Measurements from ENCODE around the gene CUL7.

CUL7 gene

GRCh38 chr6:43076464-43077332 lies 23.0 kb upstream of the CUL7 start:
- no peak for DNase-seq

GRCh38 chr6:43075670-43076463 lies 22.2 kb upstream of the CUL7 start, which contains the start of gene PTK7:
Gene PTK7 (plus strand): TSS chr6:43076314. CDS start chr6:43076489, 175 bp downstream.
- DNase-seq: no peak

- no peak for DNase-seq
Observed at GRCh38 chr6:43074847-43075669, 21.4 kb upstream of the CUL7 start.

- peak; percentile 16 to 32 for DNase-seq
Observed at GRCh38 chr6:43070028-43070632, 16.5 kb upstream of the CUL7 start.

GRCh38 chr6:43062818-43063217 lies 9.2 kb upstream of the CUL7 start:
- no peak for DNase-seq

- no peak for DNase-seq
Observed at GRCh38 chr6:43061861-43062260, 8.2 kb upstream of the CUL7 start.

- no peak for DNase-seq
Observed at GRCh38 chr6:43060755-43061633, 7.3 kb upstream of the CUL7 start.

DNA sequence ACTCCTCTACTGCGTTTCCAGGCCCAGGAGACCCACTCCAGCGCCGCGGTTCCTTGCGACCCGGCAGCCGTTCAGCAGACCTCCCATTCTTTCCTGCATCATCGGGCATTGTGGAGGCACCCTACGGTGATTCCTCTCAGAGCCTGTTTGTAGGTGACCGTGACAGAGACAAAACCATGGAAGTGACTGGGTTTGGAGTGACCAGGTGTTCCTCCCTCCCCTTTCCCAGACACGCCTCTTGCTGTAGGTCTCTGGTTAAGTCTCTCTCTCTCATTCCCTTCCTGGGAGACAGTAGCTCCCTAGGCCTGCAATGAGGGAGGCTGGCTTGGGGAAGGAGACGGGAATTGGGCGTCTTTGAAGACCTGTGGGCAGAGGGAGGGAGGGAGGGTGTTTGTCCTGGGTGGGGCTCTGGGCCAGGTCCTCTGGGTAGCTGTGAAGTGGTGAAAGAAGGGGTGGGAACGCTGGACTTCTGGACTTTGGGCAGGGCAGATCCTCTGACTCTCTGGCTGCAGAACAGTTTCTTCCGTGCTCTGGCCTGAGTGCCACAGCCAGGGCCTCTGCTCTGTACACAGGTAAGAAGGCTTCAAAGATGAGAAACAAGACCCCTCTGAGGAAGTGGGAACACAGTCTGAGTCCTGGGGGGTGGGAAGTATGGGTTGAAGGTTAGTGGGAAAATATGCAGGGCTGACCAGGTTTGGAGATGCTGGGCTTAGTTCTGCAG lies 6.5 kb upstream of the CUL7 start:
- DNase-seq: no peak

DNA sequence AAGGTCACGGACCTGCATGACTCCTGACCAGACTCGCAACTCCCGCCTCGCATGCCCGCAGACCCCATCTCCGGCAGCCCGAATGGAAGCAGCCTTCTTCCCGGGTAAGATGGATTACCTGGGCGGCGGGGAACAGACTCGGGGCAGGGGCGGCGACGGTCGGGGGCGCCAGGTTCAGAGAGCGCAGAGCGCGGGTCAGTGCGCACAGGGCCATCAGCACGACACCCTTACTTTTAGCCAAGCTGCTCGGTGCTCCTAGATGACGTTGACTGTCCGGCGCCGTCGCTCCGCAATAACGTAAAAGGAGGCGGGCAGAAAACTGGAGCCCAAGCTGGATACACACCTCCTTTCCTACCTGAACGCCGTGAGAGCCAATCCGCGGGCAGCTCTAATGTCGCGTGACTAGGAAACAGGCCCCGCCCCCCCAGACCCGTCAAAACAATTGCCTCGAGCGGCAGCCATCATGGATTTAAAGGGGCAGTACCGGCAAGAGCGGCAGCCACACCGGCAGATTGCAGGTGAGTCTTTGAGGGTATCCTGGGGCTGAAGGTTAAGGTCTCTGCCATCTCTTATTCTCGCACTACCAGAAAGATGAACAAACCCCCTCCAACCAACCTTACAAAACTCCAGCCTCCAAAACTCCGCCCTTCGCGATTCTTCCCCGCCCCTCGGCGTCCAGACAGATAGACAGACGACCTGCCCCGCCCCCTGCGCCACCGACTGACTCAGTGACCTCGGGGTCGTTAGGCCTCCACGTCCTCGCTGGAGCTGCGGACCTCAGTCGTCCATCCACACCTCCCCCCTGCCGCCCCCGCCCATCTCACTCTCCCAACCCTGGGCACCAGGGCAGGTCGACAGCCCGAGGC lies 5.8 kb upstream of the CUL7 start, which contains the start of the genes KLC4 and MRPL2:
TSS of gene KLC4 (plus strand) at position 464 of the 866 bp plus-strand sequence. CDS start 1,705 bp downstream, outside the sequence.
TSS of gene MRPL2 (minus strand) at position 267 of the 866 bp plus-strand sequence. CDS start at position 214, 53 bp downstream.
- DNase-seq: peak; percentile 98 to 99

DNA sequence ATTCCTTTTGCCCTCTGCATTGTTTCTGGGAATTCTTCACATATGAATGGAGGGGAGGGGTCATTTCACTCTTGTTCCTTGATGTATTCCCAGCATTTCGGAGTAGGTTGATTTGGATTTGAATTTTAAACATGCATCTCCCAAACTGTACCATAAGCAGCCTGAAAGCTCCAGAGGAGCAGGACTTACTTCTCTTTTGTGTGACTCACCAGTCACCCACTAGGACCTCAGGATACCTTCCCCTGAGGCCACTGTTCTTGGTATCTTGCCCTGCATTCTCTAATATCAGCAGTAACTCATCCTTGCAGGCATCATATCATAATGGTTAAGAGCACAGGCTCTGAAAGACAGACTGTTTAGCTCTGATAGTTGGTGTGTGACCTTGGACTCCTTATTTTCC lies 4.9 kb upstream of the CUL7 start:
- DNase-seq: peak in 1 of 2 donors; percentile 10

DNA sequence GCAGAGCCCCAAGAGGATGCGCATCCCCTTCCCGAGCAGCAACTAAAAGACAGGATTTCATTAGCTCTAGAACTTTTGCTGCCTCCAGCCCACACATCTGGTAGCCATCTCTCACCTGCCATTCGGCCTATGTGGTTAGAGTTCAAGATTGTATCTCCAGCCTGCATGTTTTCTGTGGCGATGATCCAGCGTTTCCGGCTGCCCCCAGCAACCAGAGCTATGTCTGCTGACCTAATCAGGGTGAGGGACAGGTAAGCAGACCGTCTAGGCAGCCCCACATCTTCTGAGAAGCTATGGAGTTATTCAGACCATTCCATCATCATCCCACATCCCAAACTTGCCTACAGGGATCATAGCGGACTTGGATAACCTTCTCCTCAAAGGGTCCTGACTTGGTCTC lies 2.3 kb upstream of the CUL7 start:
- DNase-seq: no peak

DNA sequence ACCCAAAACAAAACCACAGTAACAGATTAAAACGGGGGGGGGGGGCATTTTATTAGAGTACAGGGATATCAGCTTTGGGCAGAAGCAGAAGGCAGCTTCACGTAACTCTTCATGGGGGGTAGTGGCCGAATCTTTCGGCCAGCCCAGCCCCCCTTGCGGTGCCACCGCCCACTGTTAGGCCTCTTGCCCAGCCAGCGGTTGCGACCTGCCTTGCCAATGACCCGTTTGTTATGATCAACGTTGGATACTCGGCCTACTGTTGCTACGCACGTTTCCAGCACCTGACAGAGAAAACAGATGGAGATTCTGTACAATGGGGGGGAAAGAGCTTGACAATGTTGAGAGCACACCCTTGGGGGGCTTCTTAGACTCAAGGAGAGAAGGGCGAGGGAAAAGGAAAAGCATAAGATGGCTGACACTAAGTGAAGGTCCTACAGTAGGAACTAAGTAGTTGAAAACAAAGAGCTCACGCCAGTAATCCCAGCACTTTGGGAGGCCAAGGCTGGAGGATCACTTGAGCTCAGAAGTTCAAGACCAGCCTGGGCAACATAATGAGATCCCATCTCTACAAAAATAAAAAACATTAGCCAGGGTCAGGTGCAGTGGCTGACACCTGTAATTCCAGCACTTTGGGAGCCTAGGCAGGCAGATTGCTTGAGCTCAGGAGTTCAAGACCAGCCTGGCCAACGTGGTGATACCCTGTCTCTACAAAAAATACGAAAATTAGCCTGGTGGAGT lies 724 bp upstream of the CUL7 start:
- no peak for DNase-seq

GRCh38 chr6:43052842-43053544 lies 658 bp downstream of the CUL7 start:
- DNase-seq: no peak

DNA sequence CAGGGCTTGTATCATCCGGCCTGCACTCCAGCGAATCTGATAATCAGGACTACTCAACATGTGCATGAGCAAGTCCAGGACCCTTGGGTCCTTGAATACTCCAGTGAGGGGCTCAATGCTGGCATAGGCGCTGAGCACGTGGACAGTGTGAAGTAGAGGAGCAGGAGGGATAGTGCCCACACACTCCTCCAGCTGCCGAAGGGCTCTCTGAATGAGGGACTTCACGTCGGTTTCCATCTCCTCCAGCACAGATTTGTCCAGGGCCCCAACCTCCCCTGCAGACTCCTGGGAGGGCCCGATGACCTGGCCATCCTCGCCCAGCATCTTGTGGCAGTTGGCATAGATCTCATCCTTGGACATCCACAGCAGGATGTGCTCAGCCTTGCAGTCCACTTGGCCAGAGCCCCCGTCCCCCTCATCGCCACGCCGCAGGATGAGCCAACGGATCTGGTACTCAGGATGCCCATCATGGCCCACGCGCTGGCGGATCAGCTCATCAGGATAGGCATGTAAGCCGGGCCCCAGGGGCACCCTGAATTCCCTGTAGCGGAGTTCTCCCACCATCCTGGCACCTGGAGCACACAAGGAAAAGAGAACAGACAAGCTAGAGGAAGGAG lies 1.3 kb downstream of the CUL7 start:
- DNase-seq: no peak

DNA sequence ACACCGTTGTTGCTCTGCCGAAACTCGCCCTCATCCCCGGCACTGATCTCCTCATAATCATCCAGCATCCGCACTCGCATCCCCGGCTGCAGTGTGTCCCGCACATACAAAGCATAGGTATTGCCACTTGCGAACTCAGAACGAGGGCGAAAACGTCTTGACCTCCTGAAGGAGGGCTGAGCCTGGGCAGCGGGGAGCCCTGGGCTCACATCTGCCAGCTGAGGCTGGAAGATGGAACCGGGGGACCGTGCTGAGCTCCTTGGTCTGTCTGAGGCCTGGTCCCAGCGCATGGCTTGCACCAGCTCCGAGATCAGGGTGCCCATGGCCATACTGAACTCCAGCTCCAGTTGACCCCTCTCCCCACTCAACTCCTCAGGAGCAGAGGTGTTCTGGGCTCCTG lies 2.7 kb downstream of the CUL7 start:
- no peak for DNase-seq

DNA sequence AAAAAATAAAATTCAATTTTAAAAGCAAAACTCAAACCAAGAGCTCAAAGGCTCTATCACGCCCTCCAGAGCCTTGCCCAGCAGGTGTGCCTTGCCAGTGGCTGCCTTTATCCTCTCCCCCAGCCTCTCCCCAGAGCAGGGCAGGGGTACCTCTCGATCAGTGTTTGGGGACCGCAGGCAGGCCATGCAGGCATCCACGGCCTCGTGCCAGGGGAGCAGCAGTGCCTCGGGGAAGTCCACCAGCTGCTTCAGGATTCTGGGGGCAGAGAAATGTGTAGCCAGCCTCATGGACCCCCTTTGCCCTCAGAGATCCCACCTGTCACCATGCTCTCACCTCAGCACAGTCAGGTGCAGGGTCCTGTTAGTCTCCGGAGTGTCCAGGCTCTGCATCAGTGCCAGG lies 5.7 kb downstream of the CUL7 start:
- no peak for DNase-seq

DNA sequence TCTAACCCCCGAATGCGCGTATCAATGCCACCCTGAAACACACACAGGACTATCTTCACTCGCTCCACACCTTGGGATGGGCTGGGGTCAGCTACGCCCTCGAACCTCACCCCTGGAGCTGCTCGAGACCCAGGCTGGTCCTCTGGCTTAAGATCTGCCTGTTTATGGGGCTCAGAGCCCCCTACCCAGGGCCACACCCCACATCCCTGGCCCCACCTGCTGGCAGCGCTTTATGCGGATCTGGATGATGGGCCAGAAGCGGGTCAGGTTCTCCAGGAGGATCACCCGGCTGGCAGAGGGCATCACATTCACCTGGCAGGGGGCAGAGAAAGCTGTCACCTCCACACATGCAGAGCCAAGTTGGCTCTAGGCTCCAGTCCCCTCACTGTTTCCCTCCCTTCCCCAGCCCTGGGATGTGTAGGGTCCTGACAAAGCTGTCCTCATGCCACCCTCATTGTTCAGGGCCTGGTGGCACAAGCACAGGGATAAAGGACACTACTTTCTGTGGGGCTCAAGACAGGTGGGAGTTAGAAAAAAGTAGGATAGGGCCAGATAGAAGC lies 8.2 kb downstream of the CUL7 start:
- DNase-seq: no peak
